NCI-H2029 treated with DMSO at 0.1 percent for 48 hours (cell line): ENCODE measurements around the gene CLIC4.
"Not testable (repeated sequence)": the region's sequence is repeated elsewhere in the genome, so short reads cannot be mapped to it uniquely, and the experiment has no call there.

Source experiments
- DNase-seq: peaks from one replicate; lab custom pipeline; 2025; lab: John Stamatoyannopoulos, UW

CLIC4 gene

GRCh38 chr1:24748191-24749121, 3.2 kb downstream of the CLIC4 start:
- DNase-seq, result no peak

- no peak for DNase-seq
Observed at GRCh38 chr1:24749252-24749651, 4.0 kb downstream of the CLIC4 start.

- DNase-seq, result no peak
Observed at GRCh38 chr1:24749886-24750285, 4.6 kb downstream of the CLIC4 start.

- no peak for DNase-seq
Observed at GRCh38 chr1:24751833-24752232, 6.6 kb downstream of the CLIC4 start.

- no peak for DNase-seq
Observed at GRCh38 chr1:24752305-24752704, 7.1 kb downstream of the CLIC4 start.

- no peak for DNase-seq
Observed at GRCh38 chr1:24754229-24754628, 9.0 kb downstream of the CLIC4 start.

GRCh38 chr1:24755323-24755722, 10.1 kb downstream of the CLIC4 start:
- DNase-seq, result not testable (repeated sequence)

- no peak for DNase-seq
Observed at GRCh38 chr1:24756395-24756794, 11.1 kb downstream of the CLIC4 start.

- DNase-seq, result no peak
Observed at GRCh38 chr1:24759492-24759891, 14.2 kb downstream of the CLIC4 start.

- no peak for DNase-seq
Observed at GRCh38 chr1:24761582-24761981, 16.3 kb downstream of the CLIC4 start.

GRCh38 chr1:24762133-24762676, 17.0 kb downstream of the CLIC4 start:
- no peak for DNase-seq

- DNase-seq, result no peak
Observed at GRCh38 chr1:24763671-24764070, 18.4 kb downstream of the CLIC4 start.

GRCh38 chr1:24764439-24764838, 19.2 kb downstream of the CLIC4 start:
- no peak for DNase-seq

GRCh38 chr1:24764848-24765247, 19.6 kb downstream of the CLIC4 start:
- DNase-seq, result no peak

GRCh38 chr1:24765308-24765988, 20.2 kb downstream of the CLIC4 start:
- no peak for DNase-seq

- DNase-seq, result no peak
Observed at GRCh38 chr1:24767351-24767750, 22.1 kb downstream of the CLIC4 start.

- no peak for DNase-seq
Observed at GRCh38 chr1:24768873-24769605, 23.8 kb downstream of the CLIC4 start.

GRCh38 chr1:24769656-24770651, 24.7 kb downstream of the CLIC4 start:
- no peak for DNase-seq

- DNase-seq, result no peak
Observed at GRCh38 chr1:24770881-24771280, 25.6 kb downstream of the CLIC4 start.

- DNase-seq, result no peak
Observed at GRCh38 chr1:24771574-24771973, 26.3 kb downstream of the CLIC4 start.

- no peak for DNase-seq
Observed at GRCh38 chr1:24773618-24774017, 28.4 kb downstream of the CLIC4 start.
